Mesenchymal stem cell (in vitro differentiated cells and primary cell): ENCODE data around the gene RNF115.

Experiments
- DNase-seq: peaks from one replicate; pipeline ENCODE4 v3.0.0-alpha.2; 2013
- H2AFZ ChIP-seq: one replicate; pipeline ENCODE4 v1.6.1; 2013; ENCODE audit warnings: low read depth, mild to moderate bottlenecking, control low read depth, inconsistent platforms, low read length, moderate library complexity
- H2AK5ac ChIP-seq: 2 replicates; pipeline ENCODE4 v1.6.1; 2013; ENCODE audit warnings: low read length, moderate library complexity, mild to moderate bottlenecking, inconsistent platforms; ENCODE audit not compliant: severe bottlenecking
- H2BK120ac ChIP-seq: one replicate; pipeline ENCODE4 v1.6.1; 2013; ENCODE audit warnings: low read depth, mild to moderate bottlenecking, inconsistent platforms, low read length, moderate library complexity
- H2BK12ac ChIP-seq, 2 experiments: one replicate each; pipeline ENCODE4 v1.6.1; 2013; ENCODE audit warnings: inconsistent platforms in 2 of 2, low read length in 2 of 2, mild to moderate bottlenecking in 2 of 2, moderate library complexity in 2 of 2, control low read depth in 1 of 2
- H2BK15ac ChIP-seq: one replicate; pipeline ENCODE4 v1.6.1; 2013; ENCODE audit warnings: mild to moderate bottlenecking, low read depth, inconsistent platforms; ENCODE audit not compliant: poor library complexity, severe bottlenecking
- H2BK5ac ChIP-seq: 2 replicates; pipeline ENCODE4 v1.6.1; 2013; ENCODE audit warnings: low read depth, mild to moderate bottlenecking, low read length, control low read depth, inconsistent platforms; ENCODE audit not compliant: poor library complexity, severe bottlenecking
- H3K14ac ChIP-seq, 2 experiments: one replicate each; pipeline ENCODE4 v1.6.1; 2013; ENCODE audit warnings: inconsistent platforms in 2 of 2, low read length in 2 of 2, control low read depth in 1 of 2, mild to moderate bottlenecking in 1 of 2, moderate library complexity in 1 of 2
- H3K18ac ChIP-seq, 2 experiments: one replicate each; pipeline ENCODE4 v1.6.1; 2013; ENCODE audit warnings: inconsistent platforms in 2 of 2, low read length in 2 of 2, control low read depth in 1 of 2, low read depth in 1 of 2, mild to moderate bottlenecking in 1 of 2
- H3K23ac ChIP-seq, 2 experiments: one replicate each; pipeline ENCODE4 v1.6.1; 2013; ENCODE audit warnings: inconsistent platforms in 2 of 2, low read length in 2 of 2, mild to moderate bottlenecking in 2 of 2, moderate library complexity in 2 of 2, control low read depth in 1 of 2
- H3K27ac ChIP-seq: 2 replicates; pipeline ENCODE4 v1.5.1; 2013; ENCODE audit warnings: mild to moderate bottlenecking, moderate library complexity, low read length, control low read depth, inconsistent platforms; ENCODE audit not compliant: poor library complexity, severe bottlenecking
- H3K27me3 ChIP-seq, 2 experiments: 2 replicates each; pipeline versions ENCODE4 v1.6.1 to v1.7.0; 2013; ENCODE audit warnings: low read length in 2 of 2, mild to moderate bottlenecking in 2 of 2, moderate library complexity in 2 of 2, control low read depth in 1 of 2, inconsistent platforms in 1 of 2; ENCODE audit not compliant: control insufficient read depth in 1 of 2, insufficient read depth in 1 of 2
- H3K36me3 ChIP-seq, 2 experiments: 2 replicates each; pipeline versions ENCODE4 v1.6.1 to v1.7.0; 2013; ENCODE audit warnings: low read length in 2 of 2, control low read depth in 1 of 2, inconsistent platforms in 1 of 2, low read depth in 1 of 2, mild to moderate bottlenecking in 1 of 2; ENCODE audit not compliant: insufficient read depth in 2 of 2, control insufficient read depth in 1 of 2
- H3K4ac ChIP-seq, 2 experiments: one replicate each; pipeline ENCODE4 v1.6.1; 2013; ENCODE audit warnings: inconsistent platforms in 2 of 2, low read length in 2 of 2, mild to moderate bottlenecking in 2 of 2, moderate library complexity in 2 of 2, control low read depth in 1 of 2, low read depth in 1 of 2
- H3K4me1 ChIP-seq: 2 replicates; pipeline ENCODE4 v1.6.1; 2013; ENCODE audit warnings: low read depth, low read length, control low read depth; ENCODE audit not compliant: control insufficient read depth, insufficient read depth
- H3K4me2 ChIP-seq: 2 replicates; pipeline ENCODE4 v1.6.1; 2013; ENCODE audit warnings: low read length, mild to moderate bottlenecking, inconsistent platforms; ENCODE audit not compliant: poor library complexity, severe bottlenecking
- H3K4me3 ChIP-seq, 2 experiments: 2 replicates each; pipeline versions ENCODE4 v1.5.1 to v1.7.0; 2013; ENCODE audit warnings: low read length in 2 of 2, mild to moderate bottlenecking in 2 of 2, control low read depth in 1 of 2, low read depth in 1 of 2; ENCODE audit not compliant: insufficient read depth in 1 of 2
- H3K79me1 ChIP-seq: replicated peaks from 2 replicates; pipeline ENCODE4 v1.6.1; 2013; ENCODE audit warnings: mild to moderate bottlenecking, control low read depth, low read length, inconsistent platforms; ENCODE audit not compliant: poor library complexity, severe bottlenecking
- H3K9ac ChIP-seq: 2 replicates; pipeline ENCODE4 v1.7.0; 2013; ENCODE audit warnings: mild to moderate bottlenecking, low read length, moderate library complexity
- H3K9me3 ChIP-seq: 2 replicates; pipeline ENCODE4 v1.7.0; 2013; ENCODE audit warnings: mild to moderate bottlenecking, low read length; ENCODE audit not compliant: control insufficient read depth
- H4K8ac ChIP-seq: one replicate; pipeline ENCODE4 v1.6.1; 2013; ENCODE audit warnings: inconsistent platforms, mild to moderate bottlenecking, low read length, moderate library complexity
- H4K91ac ChIP-seq: one replicate; pipeline ENCODE4 v1.6.1; 2013; ENCODE audit warnings: mild to moderate bottlenecking, low read length, inconsistent platforms
- WGBS: methylation state at CpG from one replicate; pipeline ENCODE4 v1.1.7; 2013; ENCODE audit warnings: mixed read lengths; 5-methylcytosine and 5-hydroxymethylcytosine counted together

The RNF115 gene

DNA sequence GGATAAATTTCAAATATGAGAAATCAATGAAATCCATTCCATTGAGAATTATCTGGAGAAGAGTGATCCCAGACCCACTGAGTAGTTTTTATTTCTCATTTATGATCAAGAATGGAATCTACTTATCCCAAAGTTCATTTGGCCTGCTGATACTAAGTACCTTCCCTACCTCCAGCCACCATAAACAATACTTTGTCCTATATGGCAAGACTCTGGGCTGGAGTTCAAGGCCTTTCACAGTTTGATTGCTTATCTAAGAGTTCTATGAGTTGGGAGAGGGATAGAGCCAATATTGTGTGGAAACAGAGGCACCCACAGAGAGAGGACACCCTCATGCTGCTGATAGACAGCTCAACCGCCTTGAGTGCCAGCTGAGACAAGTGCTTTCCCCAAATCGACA is 121.8 kb downstream of the RNF115 start:
- Histone ChIP-seq H2BK12ac (no peak overlapping the region), H3K9ac (no peak overlapping the region), H4K91ac (no peak overlapping the region), H3K79me1 (peaks cover 4% of the 10 kb centered on the region), H3K27ac (no peak overlapping the region), H2AFZ (no peak overlapping the region), H3K27me3 (peaks cover 0 to 12% of the 10 kb centered on the region in 2 experiments), H2BK120ac (no peak overlapping the region), H3K4me3 (no peak overlapping the region), H2BK5ac (no peak overlapping the region), H3K18ac (no peak overlapping the region), H3K4me1 (peaks cover 8% of the 10 kb centered on the region), H2AK5ac (no peak overlapping the region), H3K4me2 (no peak overlapping the region), H3K9me3 (no peaks in the 10 kb centered on the region), H3K36me3 (no peaks in the 10 kb centered on the region), H3K23ac (no peak overlapping the region), H2BK15ac (no peak overlapping the region), H3K14ac (no peak overlapping the region), H3K4ac (no peak overlapping the region), H4K8ac (no peak overlapping the region)
- 92% methylated on average over 2 of the region's 2 CpGs for WGBS
- no peak for DNase-seq

- Histone ChIP-seq H3K27ac (peak overlapping the region; percentile 39), H3K4me3 (no peak overlapping the region), H2BK15ac (no peak overlapping the region), H3K4me2 (no peak overlapping the region), H3K23ac (no peak overlapping the region), H3K14ac (peak overlapping the region in 1 of 2 experiments; percentile 65), H3K9me3 (no peaks in the 10 kb centered on the region), H2BK120ac (no peak overlapping the region), H4K8ac (no peak overlapping the region), H3K4me1 (peaks cover 5% of the 10 kb centered on the region), H3K79me1 (peaks cover 4% of the 10 kb centered on the region), H3K9ac (no peak overlapping the region), H3K18ac (no peak overlapping the region), H3K27me3 (peaks cover 0 to 12% of the 10 kb centered on the region in 2 experiments), H4K91ac (no peak overlapping the region), H3K4ac (no peak overlapping the region), H2BK5ac (no peak overlapping the region), H2AK5ac (no peak overlapping the region), H2AFZ (no peak overlapping the region), H2BK12ac (no peak overlapping the region), H3K36me3 (no peaks in the 10 kb centered on the region)
- WGBS, result 85% methylated on average over 2 of the region's 2 CpGs
- peak; percentile 29 for DNase-seq
Observed at GRCh38 chr1:145701306-145701862, 122.5 kb downstream of the RNF115 start.

- no peak overlapping the region for H3K4ac ChIP-seq
- peaks cover 2% of the 10 kb centered on the region for H3K4me1 ChIP-seq
- no peak overlapping the region for H3K18ac ChIP-seq
- no peak overlapping the region for H3K4me3 ChIP-seq
- H2BK120ac ChIP-seq, result no peak overlapping the region
- no peak overlapping the region for H2BK5ac ChIP-seq
- H2AK5ac ChIP-seq, result no peak overlapping the region
- H4K91ac ChIP-seq, result no peak overlapping the region
- no peak overlapping the region for H3K23ac ChIP-seq
- no peak overlapping the region for H3K9ac ChIP-seq
- H3K79me1 ChIP-seq, result peaks cover 4% of the 10 kb centered on the region
- whole genome bisulfite sequencing, result 98% methylated on average over 3 of the region's 3 CpGs
- H3K27me3 ChIP-seq, result peaks cover 0 to 12% of the 10 kb centered on the region in 2 experiments
- no peak overlapping the region for H3K27ac ChIP-seq
- H3K4me2 ChIP-seq, result no peak overlapping the region
- no peak overlapping the region for H2BK15ac ChIP-seq
- H3K14ac ChIP-seq, result no peak overlapping the region
- H3K9me3 ChIP-seq, result no peaks in the 10 kb centered on the region
- H2BK12ac ChIP-seq, result no peak overlapping the region
- no peak overlapping the region for H2AFZ ChIP-seq
- no peak overlapping the region for H4K8ac ChIP-seq
- no peaks in the 10 kb centered on the region for H3K36me3 ChIP-seq
- no peak for DNase-seq
Observed at GRCh38 chr1:145696630-145696960, 127.3 kb downstream of the RNF115 start.

- H4K91ac ChIP-seq, result no peak overlapping the region
- H3K27me3 ChIP-seq, result peaks cover 0 to 12% of the 10 kb centered on the region in 2 experiments
- H2BK12ac ChIP-seq, result no peak overlapping the region
- no peak overlapping the region for H3K27ac ChIP-seq
- no peak overlapping the region for H3K4ac ChIP-seq
- no peak overlapping the region for H3K4me2 ChIP-seq
- H3K18ac ChIP-seq, result no peak overlapping the region
- no peak overlapping the region for H2BK15ac ChIP-seq
- no peak overlapping the region for H2BK120ac ChIP-seq
- no peak overlapping the region for H3K9ac ChIP-seq
- H2AK5ac ChIP-seq, result no peak overlapping the region
- WGBS, result 80% methylated on average over 5 of the region's 5 CpGs
- peaks cover 2% of the 10 kb centered on the region for H3K4me1 ChIP-seq
- H2BK5ac ChIP-seq, result no peak overlapping the region
- no peak overlapping the region for H3K14ac ChIP-seq
- peaks cover 4% of the 10 kb centered on the region for H3K79me1 ChIP-seq
- no peak overlapping the region for H4K8ac ChIP-seq
- DNase-seq, result no peak
- H3K23ac ChIP-seq, result no peak overlapping the region
- no peak overlapping the region for H2AFZ ChIP-seq
- H3K36me3 ChIP-seq, result no peaks in the 10 kb centered on the region
- H3K9me3 ChIP-seq, result no peaks in the 10 kb centered on the region
- H3K4me3 ChIP-seq, result no peak overlapping the region
Observed at GRCh38 chr1:145695821-145696629, 127.9 kb downstream of the RNF115 start.
